COLO668 (cell line): Measurements from ENCODE around the gene DIP2C.

Experiments
- DNase-seq: peaks from one replicate; lab custom pipeline; 2025; ENCODE audit not compliant: unreplicated experiment; lab: John Stamatoyannopoulos, UW

DIP2C gene

GRCh38 chr10:677750-678661, 11.5 kb downstream of the DIP2C start:
- no peak for DNase-seq

- DNase-seq, result no peak
These were observed 12.4 kb downstream of the DIP2C start for GRCh38 chr10:677038-677437.

- DNase-seq, result no peak
These were observed 13.3 kb downstream of the DIP2C start for GRCh38 chr10:676178-676577.

GRCh38 chr10:675532-675931, 13.9 kb downstream of the DIP2C start:
- DNase-seq, result no peak

GRCh38 chr10:673492-673891, 16.0 kb downstream of the DIP2C start:
- no peak for DNase-seq

GRCh38 chr10:672992-673391, 16.5 kb downstream of the DIP2C start:
- no peak for DNase-seq

- no peak for DNase-seq
These were observed 17.3 kb downstream of the DIP2C start for GRCh38 chr10:672203-672602.

GRCh38 chr10:670990-671389, 18.5 kb downstream of the DIP2C start:
- no peak for DNase-seq

- no peak for DNase-seq
These were observed 19.4 kb downstream of the DIP2C start for GRCh38 chr10:670038-670437.

GRCh38 chr10:668786-669485, 20.5 kb downstream of the DIP2C start:
- DNase-seq, result no peak

GRCh38 chr10:667602-668143, 21.8 kb downstream of the DIP2C start:
- no peak for DNase-seq

- DNase-seq, result no peak
These were observed 22.4 kb downstream of the DIP2C start for GRCh38 chr10:667096-667495.

GRCh38 chr10:666237-667012, 23.0 kb downstream of the DIP2C start:
- no peak for DNase-seq

GRCh38 chr10:665579-666091, 23.8 kb downstream of the DIP2C start:
- no peak for DNase-seq

GRCh38 chr10:664893-665292, 24.6 kb downstream of the DIP2C start:
- no peak for DNase-seq

GRCh38 chr10:664301-664700, 25.2 kb downstream of the DIP2C start:
- no peak for DNase-seq

GRCh38 chr10:663831-664251, 25.6 kb downstream of the DIP2C start:
- DNase-seq, result no peak

GRCh38 chr10:663466-663751, 26.1 kb downstream of the DIP2C start:
- no peak for DNase-seq

GRCh38 chr10:662686-663465, 26.6 kb downstream of the DIP2C start:
- peak; percentile 26 for DNase-seq

GRCh38 chr10:662223-662605, 27.3 kb downstream of the DIP2C start:
- peak; percentile 64 for DNase-seq
